ENCODE results near the gene PDCD2L. TPM values are rescaled to one million over a fixed set of nuclear protein-coding genes. Genes with fewer than 3 reads are reported as not detected.

PDCD2L gene
- total RNA-seq, 6 donors from 2014 or later, result 3.2 to 35.6 (median 9.5) TPM

DNA sequence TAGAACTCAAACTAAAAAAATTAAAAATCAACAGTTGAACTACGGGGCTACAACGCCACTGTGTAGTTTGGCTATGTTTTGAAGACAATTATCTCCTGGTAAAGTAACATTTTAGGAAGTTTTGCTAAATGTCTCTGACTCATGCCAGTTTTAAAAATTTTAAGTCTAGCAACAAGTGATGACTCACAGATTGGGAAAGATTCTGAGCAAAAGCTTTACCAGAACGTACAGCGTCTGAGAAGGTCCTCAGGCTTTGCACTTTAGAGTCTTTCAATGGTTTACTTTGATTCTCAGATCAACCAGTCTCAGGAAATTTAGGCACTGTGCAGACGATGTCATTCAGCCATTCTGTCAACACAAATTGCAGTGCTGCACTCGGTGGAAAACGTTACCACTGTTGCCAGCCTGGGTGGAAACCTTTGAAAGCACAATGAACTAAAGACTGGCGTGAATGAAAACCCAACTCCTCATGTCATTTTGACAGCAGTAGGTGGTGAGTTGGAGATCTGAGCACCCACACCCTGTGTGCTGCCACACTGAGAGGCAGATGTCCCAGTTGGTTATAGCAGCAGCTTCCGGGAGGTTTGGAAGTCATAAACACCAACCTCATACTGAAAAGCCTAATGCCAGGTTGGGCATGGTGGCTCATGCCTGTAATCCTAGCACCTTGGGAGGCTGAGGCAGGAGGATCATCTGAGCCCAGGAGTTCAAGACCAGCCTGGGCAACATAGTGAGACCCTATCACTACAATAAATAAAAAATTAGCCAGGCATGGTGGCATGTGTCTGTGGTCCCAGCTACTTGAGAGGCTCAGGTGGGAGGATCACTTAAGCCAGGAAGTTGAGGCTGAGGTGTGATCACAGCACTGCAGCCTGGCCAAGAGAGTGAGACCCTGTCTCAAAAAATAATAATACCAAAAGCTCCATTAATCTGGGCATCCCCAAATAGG lies 71.1 kb downstream of the PDCD2L start:
- ATAC-seq (ENCODE audit: low FRiP score in 2 of 2), result peak in 1 of 2 donors; percentile 77
- Histone ChIP-seq H3K4me1 (peaks cover 0 to 9% (median 2%) of the 10 kb centered on the region in 4 donors), H3K27me3 (no peaks in the 10 kb centered on the region), H3K9me3 (no peaks in the 10 kb centered on the region), H3K36me3 (peaks cover 6 to 27% (median 16%) of the 10 kb centered on the region in 4 donors), H3K4me3 (no peak overlapping the region), H3K27ac (peak overlapping the region in 2 of 4 donors; percentile 41 to 58)
- no peak for DNase-seq
- WGBS, 2 donors, result 57 to 59% methylated on average over 9 of the region's 9 CpGs
- TF ChIP-seq, protein P1, sequence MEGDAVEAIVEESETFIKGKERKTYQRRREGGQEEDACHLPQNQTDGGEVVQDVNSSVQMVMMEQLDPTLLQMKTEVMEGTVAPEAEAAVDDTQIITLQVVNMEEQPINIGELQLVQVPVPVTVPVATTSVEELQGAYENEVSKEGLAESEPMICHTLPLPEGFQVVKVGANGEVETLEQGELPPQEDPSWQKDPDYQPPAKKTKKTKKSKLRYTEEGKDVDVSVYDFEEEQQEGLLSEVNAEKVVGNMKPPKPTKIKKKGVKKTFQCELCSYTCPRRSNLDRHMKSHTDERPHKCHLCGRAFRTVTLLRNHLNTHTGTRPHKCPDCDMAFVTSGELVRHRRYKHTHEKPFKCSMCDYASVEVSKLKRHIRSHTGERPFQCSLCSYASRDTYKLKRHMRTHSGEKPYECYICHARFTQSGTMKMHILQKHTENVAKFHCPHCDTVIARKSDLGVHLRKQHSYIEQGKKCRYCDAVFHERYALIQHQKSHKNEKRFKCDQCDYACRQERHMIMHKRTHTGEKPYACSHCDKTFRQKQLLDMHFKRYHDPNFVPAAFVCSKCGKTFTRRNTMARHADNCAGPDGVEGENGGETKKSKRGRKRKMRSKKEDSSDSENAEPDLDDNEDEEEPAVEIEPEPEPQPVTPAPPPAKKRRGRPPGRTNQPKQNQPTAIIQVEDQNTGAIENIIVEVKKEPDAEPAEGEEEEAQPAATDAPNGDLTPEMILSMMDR (IDR thresholded peaks at IDR 0.05), result no peak
- TF ChIP-seq POLR2A (IDR thresholded peaks at IDR 0.05), result no peak
- no peak for TF ChIP-seq POLR2AphosphoS5 (IDR thresholded peaks at IDR 0.05)
- TF ChIP-seq EP300 (IDR thresholded peaks at IDR 0.05), result no peak

Other genes starting within 250 kb of the PDCD2L start
- 100 to 1,000 TPM in 2 of 6 donors, 10 to 100 TPM in 4; 85.2 to 212 (median 96.3) TPM for gene LSM14A, start 231.9 kb upstream of the PDCD2L start, total RNA-seq
- gene GARRE1, start 149.8 kb upstream of the PDCD2L start, total RNA-seq, result 10 to 100 TPM; 18.2 to 36.7 (median 28.1) TPM
- 100 to 1,000 TPM in 4 of 6 donors, 10 to 100 TPM in 2; 90.4 to 198 (median 128) TPM for gene GPI, start 39.2 kb upstream of the PDCD2L start, total RNA-seq
- gene UBA2, start 24.0 kb downstream of the PDCD2L start, total RNA-seq, result 100 to 1,000 TPM in 1 of 6 donors, 10 to 100 TPM in 5; 40.3 to 107 (median 61.3) TPM
- 10 to 100 TPM; 18.7 to 93.3 (median 56.9) TPM for gene WTIP, start 77.4 kb downstream of the PDCD2L start, total RNA-seq

Measured in upper lobe of left lung (tissue), 6 donors.